ENCODE measurements around the gene MYH10.

Gene MYH10

DNA sequence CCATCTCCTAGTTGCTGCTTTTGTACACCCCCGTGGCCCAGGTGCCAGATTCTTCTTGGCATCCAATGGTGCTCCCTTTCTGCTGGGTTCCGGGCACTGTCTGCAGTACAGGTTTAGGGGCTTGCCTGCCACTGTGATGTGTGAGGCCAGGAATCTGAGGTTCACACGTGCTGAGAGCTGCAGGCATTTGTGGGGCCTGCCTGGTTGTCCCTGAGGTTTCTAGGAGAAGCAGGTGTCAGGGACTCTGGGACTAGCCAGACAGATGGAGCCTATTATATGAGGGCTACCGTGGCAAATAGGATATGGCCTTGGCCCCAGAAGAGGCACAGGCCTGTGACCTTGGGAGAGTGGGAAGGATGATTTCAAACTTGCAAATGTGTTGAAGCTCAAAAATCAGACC is 165.6 kb downstream of the MYH10 start:
- H3K4me1 ChIP-seq: peaks cover 0 to 20% (median 15%) of the 10 kb centered on the region in 10 experiments; a peak in 14 of 20 replicates
- peaks cover 71 to 100% (median 92%) of the 10 kb centered on the region in 11 experiments for H4K20me1 ChIP-seq
- no peak overlapping the region for H3K27ac ChIP-seq
- no peaks in the 10 kb centered on the region for H3K27me3 ChIP-seq
- no peaks in the 10 kb centered on the region for H3K9me3 ChIP-seq (replicated peaks in 1 of 11)
- TF ChIP-seq Cebpa-rat (IDR thresholded peaks at IDR 0.05): no peak
- peaks cover 83 to 100% (median 91%) of the 10 kb centered on the region in 11 experiments for H3K36me3 ChIP-seq
- no peak overlapping the region for H3K4me2 ChIP-seq
- H3K9ac ChIP-seq: 0 out of 22 replicates have a peak overlapping the region, but pooled peaks of 1 of the 11 experiments have one; percentile 9
- H3K4me3 ChIP-seq: no peak overlapping the region

DNA sequence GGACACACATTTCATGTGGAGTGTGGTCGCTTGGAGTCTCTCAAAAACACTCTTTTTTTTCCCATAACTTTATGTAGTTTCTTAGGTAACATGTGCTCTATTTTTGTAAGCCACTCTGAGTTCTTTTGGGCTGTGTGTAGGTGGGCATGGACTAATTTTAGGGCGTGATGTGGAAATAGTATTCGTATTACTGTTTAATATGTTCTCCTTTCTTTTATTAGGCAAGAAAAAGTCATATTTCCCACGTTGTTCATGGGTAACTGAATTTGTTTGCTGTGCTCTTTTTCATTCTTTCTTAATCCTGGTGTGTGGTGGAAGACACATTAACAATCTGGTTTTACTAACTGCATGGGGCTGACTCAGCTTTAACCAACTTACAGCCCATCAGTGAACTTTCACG is 167.4 kb downstream of the MYH10 start:
- no peak overlapping the region for H3K27ac ChIP-seq
- H3K4me1 ChIP-seq: peaks cover 0 to 2% (median under 1%) of the 10 kb centered on the region in 10 experiments; a peak in 6 of 20 replicates
- H3K27me3 ChIP-seq: no peaks in the 10 kb centered on the region
- TF ChIP-seq Cebpa-rat (IDR thresholded peaks at IDR 0.05): no peak
- H4K20me1 ChIP-seq: peaks cover 56 to 100% (median 88%) of the 10 kb centered on the region in 11 experiments
- no peak overlapping the region; a peak in 1 of 22 replicates for H3K9ac ChIP-seq
- no peak overlapping the region for H3K4me2 ChIP-seq
- H3K36me3 ChIP-seq: peaks cover 96 to 100% (median 98%) of the 10 kb centered on the region in 11 experiments
- no peaks in the 10 kb centered on the region for H3K9me3 ChIP-seq (replicated peaks in 1 of 11)
- H3K4me3 ChIP-seq: no peak overlapping the region

DNA sequence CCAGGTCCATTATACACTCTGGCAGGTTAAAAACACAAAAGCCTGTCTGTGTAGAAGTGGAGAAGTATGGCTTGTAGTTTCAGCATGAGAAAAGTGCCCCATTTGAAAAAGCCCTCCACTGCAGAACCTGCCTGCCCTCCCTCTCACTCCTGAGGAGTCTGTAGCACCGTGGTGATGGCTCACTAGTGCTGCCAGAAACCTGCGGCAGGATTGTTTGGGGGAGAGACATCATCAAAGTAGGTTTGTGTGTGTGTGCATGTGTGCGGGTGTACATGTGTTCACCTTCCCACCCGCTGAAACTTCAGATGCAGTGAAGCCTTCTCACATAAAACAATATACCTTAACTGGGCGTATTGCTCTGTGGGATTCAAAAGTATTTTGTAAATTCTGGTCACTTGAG is 168.0 kb downstream of the MYH10 start:
- H4K20me1 ChIP-seq: peaks cover 52 to 100% (median 87%) of the 10 kb centered on the region in 11 experiments

DNA sequence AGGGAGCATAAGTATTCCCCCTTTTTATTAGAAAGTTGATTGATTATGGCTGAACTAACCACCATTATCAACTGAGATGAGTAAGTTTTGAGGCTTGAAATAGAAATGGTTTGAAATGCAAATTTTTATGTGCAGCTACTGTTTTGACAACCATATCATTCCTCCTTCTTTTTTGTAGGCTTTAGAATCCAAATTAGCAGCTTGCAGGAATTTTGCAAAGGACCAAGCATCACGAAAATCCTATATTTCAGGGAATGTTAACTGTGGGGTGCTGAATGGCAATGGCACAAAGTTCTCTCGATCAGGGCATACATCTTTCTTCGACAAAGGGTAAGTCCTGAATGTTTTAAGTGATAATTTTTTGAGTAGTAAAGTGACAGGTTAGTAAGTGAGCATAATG is 170.7 kb downstream of the MYH10 start:
- no peak overlapping the region for H3K4me2 ChIP-seq
- H3K4me1 ChIP-seq: peaks cover 0 to 5% (median 0%) of the 10 kb centered on the region in 10 experiments; a peak in 1 of 20 replicates
- peaks cover 98 to 100% (median 100%) of the 10 kb centered on the region in 11 experiments for H3K36me3 ChIP-seq
- TF ChIP-seq Cebpa-rat (IDR thresholded peaks at IDR 0.05): no peak
- no peaks in the 10 kb centered on the region for H3K9me3 ChIP-seq (replicated peaks in 1 of 11)
- no peak overlapping the region for H3K9ac ChIP-seq
- no peak overlapping the region for H3K4me3 ChIP-seq
- H3K27me3 ChIP-seq: no peaks in the 10 kb centered on the region
- H3K27ac ChIP-seq: no peak overlapping the region
- peaks cover 26 to 93% (median 60%) of the 10 kb centered on the region in 11 experiments for H4K20me1 ChIP-seq

More for the DNA sequence above, 168.0 kb downstream of the MYH10 start:
- Histone ChIP-seq H3K36me3 (peaks cover 96 to 100% (median 99%) of the 10 kb centered on the region in 11 experiments), H3K27ac (no peak overlapping the region), H3K9me3 (replicated peaks in 1 of 11) (no peaks in the 10 kb centered on the region), H3K4me1 (no peaks in the 10 kb centered on the region), H3K27me3 (no peaks in the 10 kb centered on the region), H3K4me2 (no peak overlapping the region), H3K4me3 (no peak overlapping the region), H3K9ac (no peak overlapping the region; a peak in 1 of 22 replicates)
- no peak for TF ChIP-seq Cebpa-rat (IDR thresholded peaks at IDR 0.05)

DNA sequence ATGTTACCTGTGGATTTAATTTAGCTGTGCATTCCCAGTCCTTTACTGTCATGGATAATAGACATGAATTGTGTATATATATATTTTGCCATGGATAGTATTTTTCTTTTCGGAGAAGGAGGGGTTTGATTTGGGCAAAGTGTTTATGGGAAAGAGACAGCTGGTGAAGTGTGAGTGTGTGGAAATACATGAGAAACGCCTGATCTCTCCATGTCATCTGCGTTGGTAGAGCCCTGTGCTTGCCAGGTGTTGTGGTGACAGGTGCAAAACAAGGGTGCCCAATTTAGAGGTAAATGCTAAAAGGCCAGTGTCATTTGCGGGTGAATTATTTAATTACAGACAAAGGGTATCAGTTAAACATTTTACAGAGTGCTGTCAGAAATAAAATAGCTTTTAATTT is 171.4 kb downstream of the MYH10 start:
- no peak for TF ChIP-seq Cebpa-rat (IDR thresholded peaks at IDR 0.05)
- no peak overlapping the region for H3K9ac ChIP-seq
- peaks cover 97 to 100% (median 99%) of the 10 kb centered on the region in 11 experiments for H3K36me3 ChIP-seq
- H3K4me1 ChIP-seq: peaks cover 0 to 5% (median 0%) of the 10 kb centered on the region in 10 experiments; a peak in 1 of 20 replicates
- no peaks in the 10 kb centered on the region for H3K27me3 ChIP-seq
- H3K4me3 ChIP-seq: no peak overlapping the region
- H3K27ac ChIP-seq: no peak overlapping the region
- peaks cover 19 to 85% (median 52%) of the 10 kb centered on the region in 11 experiments; a peak in 21 of 22 replicates for H4K20me1 ChIP-seq
- H3K4me2 ChIP-seq: no peak overlapping the region
- no peaks in the 10 kb centered on the region for H3K9me3 ChIP-seq (replicated peaks in 1 of 11)

DNA sequence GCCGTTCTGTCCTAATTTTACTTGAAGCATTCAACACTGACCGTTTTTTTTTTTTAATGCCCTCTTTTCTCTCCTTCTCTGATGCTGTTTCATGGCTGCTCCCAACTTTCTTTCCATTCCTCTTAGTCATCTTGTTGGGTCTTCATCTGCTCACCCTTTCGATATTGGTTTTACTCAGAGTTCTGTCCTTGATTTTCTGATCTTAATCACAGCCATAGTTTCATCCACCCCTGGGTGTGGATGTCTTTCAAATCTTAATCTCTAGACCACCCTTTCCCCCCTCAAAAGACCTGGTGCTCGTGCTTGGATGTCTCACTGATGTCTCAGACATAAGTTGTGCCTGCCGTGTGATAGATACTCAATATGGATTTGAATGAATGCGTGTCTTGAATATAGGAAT is 172.4 kb downstream of the MYH10 start:
- Histone ChIP-seq H3K4me1 (peaks cover 0 to 5% (median 0%) of the 10 kb centered on the region in 10 experiments; a peak in 1 of 20 replicates), H3K27ac (no peak overlapping the region), H3K27me3 (no peaks in the 10 kb centered on the region), H4K20me1 (peaks cover 9 to 77% (median 43%) of the 10 kb centered on the region in 11 experiments; a peak in 21 of 22 replicates), H3K4me3 (no peak overlapping the region), H3K36me3 (peaks cover 92 to 100% (median 99%) of the 10 kb centered on the region in 11 experiments), H3K9me3 (replicated peaks in 1 of 11) (no peaks in the 10 kb centered on the region), H3K4me2 (no peak overlapping the region), H3K9ac (no peak overlapping the region)
- TF ChIP-seq Cebpa-rat (IDR thresholded peaks at IDR 0.05): no peak

DNA sequence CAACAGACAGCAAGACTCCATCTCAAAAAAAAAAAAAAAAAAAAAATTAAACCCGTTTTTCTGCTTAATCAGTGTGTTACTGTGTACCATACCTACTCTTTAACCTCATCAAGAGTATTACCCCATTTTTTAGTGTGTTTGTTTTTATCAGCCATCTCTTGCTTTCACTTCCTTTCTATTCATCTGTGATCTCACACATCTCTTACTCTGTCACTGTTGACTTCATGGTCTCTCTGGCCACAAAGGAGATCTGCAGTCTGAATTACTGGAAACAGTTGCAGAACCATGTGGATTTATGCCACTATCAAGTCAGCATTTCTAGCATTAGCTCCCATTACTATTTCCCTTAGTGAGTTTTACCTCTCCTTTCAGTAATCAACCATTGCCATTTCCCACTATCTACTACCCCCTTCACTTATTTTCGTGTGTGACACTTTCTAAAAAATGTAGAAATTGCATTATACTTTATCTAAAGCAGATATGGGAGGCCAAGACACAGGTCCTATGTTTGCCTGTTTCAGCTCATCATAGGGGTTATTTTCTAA is 174.8 kb downstream of the MYH10 start:
- Histone ChIP-seq H3K4me2 (no peak overlapping the region), H3K9ac (no peak overlapping the region), H3K4me1 (peaks cover 0 to 5% (median 0%) of the 10 kb centered on the region in 10 experiments; a peak in 1 of 20 replicates), H4K20me1 (peaks cover 0 to 70% (median 22%) of the 10 kb centered on the region in 11 experiments; a peak in 10 of 22 replicates), H3K4me3 (no peak overlapping the region), H3K36me3 (peaks cover 92 to 100% (median 99%) of the 10 kb centered on the region in 11 experiments), H3K9me3 (replicated peaks in 1 of 11) (no peaks in the 10 kb centered on the region), H3K27ac (no peak overlapping the region), H3K27me3 (no peaks in the 10 kb centered on the region)
- no peak for TF ChIP-seq Cebpa-rat (IDR thresholded peaks at IDR 0.05)

DNA sequence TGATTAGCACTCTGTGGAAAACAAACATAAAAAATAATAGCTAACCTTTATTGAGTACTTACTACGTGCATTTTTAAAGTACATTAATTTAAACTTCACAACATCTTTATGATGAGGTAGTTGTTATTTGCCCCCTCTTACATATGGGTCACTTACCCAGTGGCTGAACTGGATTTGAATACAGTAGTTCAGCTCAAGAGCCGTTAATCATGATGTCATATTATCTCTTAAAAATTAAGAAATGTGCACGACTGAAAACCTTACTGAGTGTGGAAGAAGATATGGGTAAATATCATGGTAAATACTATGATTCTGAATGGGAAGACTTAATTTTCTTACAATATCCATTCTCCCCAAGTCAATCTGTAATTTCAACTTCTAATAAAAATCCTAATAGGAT is 177.2 kb downstream of the MYH10 start:
- no peak for TF ChIP-seq Cebpa-rat (IDR thresholded peaks at IDR 0.05)
- no peak overlapping the region for H3K27ac ChIP-seq
- peaks cover 0 to 56% (median 11%) of the 10 kb centered on the region in 11 experiments; a peak in 9 of 22 replicates for H4K20me1 ChIP-seq
- H3K9ac ChIP-seq: no peak overlapping the region
- H3K9me3 ChIP-seq (replicated peaks in 1 of 11): no peaks in the 10 kb centered on the region
- no peak overlapping the region for H3K4me2 ChIP-seq
- H3K27me3 ChIP-seq: no peaks in the 10 kb centered on the region
- H3K4me3 ChIP-seq: no peak overlapping the region
- peaks cover 0 to 5% (median 0%) of the 10 kb centered on the region in 10 experiments; a peak in 1 of 20 replicates for H3K4me1 ChIP-seq
- peaks cover 91 to 100% (median 98%) of the 10 kb centered on the region in 11 experiments for H3K36me3 ChIP-seq

DNA sequence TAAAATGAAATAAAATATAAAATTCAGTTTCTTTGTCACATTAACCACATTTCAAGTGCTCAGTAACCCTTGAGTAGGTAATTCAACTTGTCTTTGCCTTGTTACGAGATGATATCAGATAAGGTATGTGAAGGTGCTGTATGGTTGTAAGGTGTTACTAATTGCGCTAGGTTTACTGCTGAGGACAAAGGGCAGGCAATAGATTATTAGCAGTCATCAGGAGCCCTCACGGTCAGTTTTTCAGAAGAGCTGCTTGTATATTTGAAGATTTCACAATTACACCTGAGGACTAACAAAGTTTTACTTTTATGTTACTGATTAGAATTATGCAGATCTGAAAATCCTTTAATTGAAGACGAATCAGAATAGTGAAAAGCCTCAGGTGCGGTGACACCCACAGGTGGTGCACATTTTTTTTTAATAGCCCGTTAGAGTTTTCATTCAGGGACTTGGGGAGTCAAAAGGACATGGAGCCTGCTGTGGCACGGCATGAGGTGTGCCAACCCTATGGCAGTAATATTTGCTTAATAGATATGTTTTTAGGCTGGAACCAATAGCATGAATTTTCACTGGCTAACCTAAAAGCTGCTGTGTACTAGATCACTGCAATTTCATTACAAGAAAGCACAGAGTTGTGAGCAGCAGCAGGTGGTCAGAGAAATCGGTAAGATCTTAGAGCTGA is 178.5 kb downstream of the MYH10 start:
- Histone ChIP-seq H3K27ac (no peak overlapping the region), H3K4me1 (peaks cover 0 to 5% (median 0%) of the 10 kb centered on the region in 10 experiments; a peak in 1 of 20 replicates), H3K4me3 (no peak overlapping the region), H3K4me2 (no peak overlapping the region), H4K20me1 (peaks cover 0 to 49% (median 10%) of the 10 kb centered on the region in 11 experiments; a peak in 10 of 22 replicates), H3K36me3 (peaks cover 91 to 100% (median 97%) of the 10 kb centered on the region in 11 experiments), H3K9ac (no peak overlapping the region), H3K27me3 (no peaks in the 10 kb centered on the region), H3K9me3 (replicated peaks in 1 of 11) (no peaks in the 10 kb centered on the region)
- TF ChIP-seq Cebpa-rat (IDR thresholded peaks at IDR 0.05): no peak

Data from BLaER1 treated with 17β-estradiol and CSF1 and Interleukin-3, amounts not matched to agents 10 nM and 100 nM (cell line).